BJ (cell line): ENCODE data around the gene SHISAL1. TPM values are rescaled to one million over a fixed set of nuclear protein-coding genes. Genes with fewer than 3 reads are reported as not detected.

Experiments
- CTCF ChIA-PET: fragments of 350-600 bp; formaldehyde crosslinking; extraction: SDS; loops from one replicate; lab custom pipeline; 2021; ENCODE audit warnings: antibody characterized with exemption, inconsistent platforms; lab: Yijun Ruan, JAX
- POLR2A ChIA-PET: fragments of 300-600 bp; sonication (Branson Sonifier 250); formaldehyde crosslinking; extraction: SDS; loops from one replicate; lab custom pipeline; 2021; ENCODE audit warnings: antibody characterized with exemption; lab: Charles Lee
- DNase-seq: peaks from one replicate; pipeline ENCODE4 v3.0.0-alpha.2; 2011; ENCODE audit warnings: low read depth
- H3K27me3 ChIP-seq: 2 replicates; pipeline ENCODE4 v1.6.0; 2011; ENCODE audit warnings: low read length; ENCODE audit not compliant: control insufficient read depth, insufficient read depth
- H3K36me3 ChIP-seq: 2 replicates; pipeline ENCODE4 v1.5.1; 2011; ENCODE audit warnings: low read length; ENCODE audit not compliant: control insufficient read depth, insufficient read depth
- H3K4me3 ChIP-seq: 2 replicates; pipeline ENCODE4 v1.5.1; 2011; ENCODE audit warnings: low read depth, mild to moderate bottlenecking, control low read depth, low read length
- polyA minus RNA-seq: library from RNA; depleted of rRNA, polyadenylated mRNA; stranded (reverse); fragments of >200 nt; gene quantifications from 2 replicates; pipeline ENCODE4 v1.2.3, GENCODE V29; 2011; rRNA and poly(A)+ RNA removed
- polyA plus RNA-seq: library from polyadenylated mRNA; depleted of rRNA; stranded (reverse); fragments of >200 nt; gene quantifications from 2 replicates; pipeline ENCODE4 v1.2.3, GENCODE V29; 2011; rRNA removed
- TF ChIP-seq, protein P1 (sequence below): IDR thresholded peaks from 2 replicates; pipeline ENCODE4 v1.5.1; 2011; ENCODE audit warnings: low read depth, mild to moderate bottlenecking, control low read depth, inconsistent platforms, low read length, moderate library complexity; ENCODE audit not compliant: insufficient read depth

The SHISAL1 gene
- polyA plus RNA-seq (0.28 and 0.34 TPM in 2 replicates), polyA minus RNA-seq (0.36 and 0.38 TPM in 2 replicates)

DNA sequence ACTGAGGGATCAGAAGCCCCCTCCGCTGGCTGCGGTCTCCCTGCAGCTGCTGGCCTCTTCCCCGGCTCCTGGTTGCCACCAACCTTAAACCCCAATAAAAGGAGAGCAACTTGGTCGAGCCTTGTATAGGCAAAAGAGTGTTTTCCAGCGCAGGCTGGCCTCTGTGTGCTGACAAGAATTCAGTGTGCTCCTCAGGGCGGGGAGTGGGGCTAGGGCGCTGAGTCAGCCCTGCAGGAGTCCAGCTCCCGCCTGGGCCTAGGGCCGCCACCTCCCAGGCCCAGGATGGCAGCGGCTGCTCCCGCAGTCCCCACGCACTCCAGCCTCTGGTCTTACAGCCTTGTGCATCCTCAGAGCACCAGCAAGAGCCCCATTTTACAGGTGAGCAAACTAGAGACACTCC is at the start of gene SHISAL1:
Gene SHISAL1, minus strand, starts transcription at position 186 of the 400 bp plus-strand sequence. CDS start 12,006 bp downstream, outside the sequence.
- CTCF ChIA-PET: interaction anchor here (0.8 kb wide), 1 partner anchor 12 kb away, joined by 3 read pairs; no protein-coding TSS in a partner anchor
- no peak for DNase-seq

DNA sequence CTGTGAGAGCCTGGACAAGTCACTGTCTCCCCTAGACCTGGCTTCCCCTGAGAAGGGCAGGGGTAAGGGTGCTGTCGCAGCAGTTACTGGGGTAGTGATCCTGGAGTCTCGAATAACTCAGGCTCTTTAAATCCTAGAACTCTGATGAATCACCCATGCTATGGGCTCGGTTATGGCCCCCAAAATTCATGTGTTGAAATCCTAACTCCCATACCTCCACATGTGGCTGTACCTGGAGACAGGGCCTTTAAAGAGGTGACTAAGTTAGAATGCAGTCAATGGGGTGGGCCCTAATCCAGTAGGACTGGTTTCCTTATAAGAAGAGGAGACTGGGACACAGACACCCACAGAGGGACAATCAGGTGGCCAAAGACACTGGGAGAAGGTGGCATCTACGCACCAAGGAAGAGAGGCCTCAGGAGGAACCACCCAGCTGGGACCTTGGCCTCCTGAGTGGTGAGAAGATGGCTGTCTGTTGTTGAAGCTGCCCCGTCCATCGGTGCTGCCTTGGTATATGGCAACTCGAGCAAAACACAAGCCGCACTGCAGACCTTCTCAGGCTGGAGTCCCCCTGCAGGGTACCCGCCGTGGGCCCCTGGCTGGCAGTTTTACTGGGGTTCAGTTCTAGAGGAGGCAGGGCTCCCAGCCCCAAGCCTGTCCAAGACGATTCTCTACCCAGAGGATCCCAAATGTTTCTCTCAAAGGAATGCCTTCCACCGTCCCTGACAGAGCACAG is 48.8 kb upstream of the SHISAL1 start:
- CTCF ChIA-PET: interaction anchor here (1.6 to 2.3 kb wide), 2 partner anchors 13 to 72 kb away, joined by 5 to 6 read pairs; no protein-coding TSS in a partner anchor
- POLR2A ChIA-PET: no interaction called here
- Histone ChIP-seq H3K4me3 (no peak overlapping the region), H3K36me3 (no peaks in the 10 kb centered on the region), H3K27me3 (no peaks in the 10 kb centered on the region)
- TF ChIP-seq, protein P1, sequence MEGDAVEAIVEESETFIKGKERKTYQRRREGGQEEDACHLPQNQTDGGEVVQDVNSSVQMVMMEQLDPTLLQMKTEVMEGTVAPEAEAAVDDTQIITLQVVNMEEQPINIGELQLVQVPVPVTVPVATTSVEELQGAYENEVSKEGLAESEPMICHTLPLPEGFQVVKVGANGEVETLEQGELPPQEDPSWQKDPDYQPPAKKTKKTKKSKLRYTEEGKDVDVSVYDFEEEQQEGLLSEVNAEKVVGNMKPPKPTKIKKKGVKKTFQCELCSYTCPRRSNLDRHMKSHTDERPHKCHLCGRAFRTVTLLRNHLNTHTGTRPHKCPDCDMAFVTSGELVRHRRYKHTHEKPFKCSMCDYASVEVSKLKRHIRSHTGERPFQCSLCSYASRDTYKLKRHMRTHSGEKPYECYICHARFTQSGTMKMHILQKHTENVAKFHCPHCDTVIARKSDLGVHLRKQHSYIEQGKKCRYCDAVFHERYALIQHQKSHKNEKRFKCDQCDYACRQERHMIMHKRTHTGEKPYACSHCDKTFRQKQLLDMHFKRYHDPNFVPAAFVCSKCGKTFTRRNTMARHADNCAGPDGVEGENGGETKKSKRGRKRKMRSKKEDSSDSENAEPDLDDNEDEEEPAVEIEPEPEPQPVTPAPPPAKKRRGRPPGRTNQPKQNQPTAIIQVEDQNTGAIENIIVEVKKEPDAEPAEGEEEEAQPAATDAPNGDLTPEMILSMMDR: no peak
- no peak for DNase-seq

More for the DNA sequence above, at the start of gene SHISAL1:
- Histone ChIP-seq H3K4me3 (no peak within 1 kb of the TSS), H3K27me3 (no peaks in the 10 kb centered on the region), H3K36me3 (no peaks in the 10 kb centered on the region)
- POLR2A ChIA-PET: interaction anchor here (0.5 kb wide), 1 partner anchor 1450 kb away, joined by 6 read pairs; no protein-coding TSS in a partner anchor
- TF ChIP-seq, protein P1: no peak

DNA sequence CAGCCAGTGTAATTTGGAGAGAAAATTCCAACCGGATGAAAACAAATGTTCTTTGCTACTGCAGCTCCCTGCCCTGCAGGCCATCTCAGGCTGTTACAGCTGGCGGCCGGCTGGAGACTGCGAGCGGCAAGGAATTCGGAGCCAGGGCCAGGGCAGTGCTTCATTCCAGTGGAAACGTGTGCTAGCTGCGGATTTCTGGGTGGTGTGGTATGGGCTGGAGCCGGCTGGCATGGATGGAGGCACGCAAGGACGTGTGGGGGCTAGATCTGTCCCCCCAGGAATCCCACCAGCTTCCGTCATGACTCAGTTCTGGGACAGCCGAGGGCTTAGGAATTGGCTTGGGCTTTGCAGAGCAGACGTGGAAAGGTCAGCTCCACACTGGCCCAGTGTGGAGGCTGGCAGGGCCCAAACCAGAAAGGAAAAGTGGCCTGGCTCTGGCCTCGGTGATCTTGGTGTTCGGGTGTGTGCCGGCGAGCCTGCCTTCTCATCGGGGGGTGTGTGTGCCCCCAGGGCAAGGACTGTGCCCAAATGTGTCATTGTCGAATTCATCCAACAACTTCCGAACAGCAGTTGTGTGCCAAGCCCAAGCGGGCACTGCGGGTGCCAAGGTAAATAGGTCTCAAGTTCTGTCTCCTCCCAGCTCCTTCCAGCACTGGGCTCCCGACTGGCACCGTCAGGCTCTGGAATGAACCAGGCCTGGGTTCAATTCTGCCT is 48.1 kb upstream of the SHISAL1 start:
- no peaks in the 10 kb centered on the region for H3K27me3 ChIP-seq
- no peak overlapping the region for H3K4me3 ChIP-seq
- TF ChIP-seq, protein P1: peak; percentile 66
- no peaks in the 10 kb centered on the region for H3K36me3 ChIP-seq
- DNase-seq: peak; percentile 78
- CTCF ChIA-PET: interaction anchor here (0.7 to 2.3 kb wide), 10 partner anchors 9 to 279 kb away, joined by 3 to 6 read pairs (median 4); no protein-coding TSS in a partner anchor
- POLR2A ChIA-PET: no interaction called here

DNA sequence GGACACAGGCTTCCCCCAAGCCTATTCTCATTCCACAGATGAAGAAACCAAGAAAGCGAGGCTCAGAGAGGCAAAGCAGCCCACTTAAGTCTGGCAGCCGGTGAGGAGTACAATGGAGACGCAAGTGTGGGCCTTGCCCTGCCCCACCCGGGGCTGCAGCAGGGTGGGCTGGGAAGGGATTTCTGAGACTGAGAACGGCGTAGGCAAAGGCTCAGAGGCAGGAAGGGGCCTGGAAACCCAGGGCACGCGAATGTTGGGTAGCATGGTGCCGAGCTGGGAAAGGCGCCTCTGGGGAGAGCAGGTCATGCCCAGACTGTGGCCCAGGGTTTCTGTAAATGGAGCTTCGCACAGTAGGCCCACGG is 47.5 kb upstream of the SHISAL1 start:
- Histone ChIP-seq H3K36me3 (no peaks in the 10 kb centered on the region), H3K4me3 (no peak overlapping the region), H3K27me3 (no peaks in the 10 kb centered on the region)
- no peak for DNase-seq
- ChIA-PET POLR2A (interaction anchor here (0.5 kb wide), 1 partner anchor 203 kb away, joined by 4 read pairs; no protein-coding TSS in a partner anchor), CTCF (interaction anchor here (0.7 to 2.3 kb wide), 11 partner anchors 10 to 279 kb away, joined by 3 to 6 read pairs (median 4); no protein-coding TSS in a partner anchor)
- TF ChIP-seq, protein P1: no peak
